IMR-90 (cell line): ENCODE results near the gene TMTC1. TPM values are rescaled to one million over a fixed set of nuclear protein-coding genes. Genes with fewer than 3 reads are reported as not detected.

ENCODE experiments used
- ATAC-seq: fragments of 200-7000 bp; cut with Tn5 transposase; 2 replicates; pipeline ENCODE4 v1.9.1; 2020; ENCODE audit warnings: low read depth, mild to moderate bottlenecking, moderate library complexity
- BruUV-seq: library from RNA; stranded (reverse); fragments of 400-500 nt; replicated peaks from 2 replicates; lab custom pipeline; 2021; lab: Mats Ljungman, UMichigan
- CTCF ChIA-PET: fragments of 300-600 bp; formaldehyde crosslinking; extraction: SDS; loops from one replicate; lab custom pipeline; 2021; ENCODE audit warnings: antibody characterized with exemption; lab: Yijun Ruan, JAX
- POLR2A ChIA-PET: fragments of 300-600 bp; sonication (Branson Sonifier 250); formaldehyde crosslinking; loops from one replicate; lab custom pipeline; 2022; ENCODE audit warnings: antibody characterized with exemption; ENCODE audit not compliant: unreplicated experiment; lab: Charles Lee
- DNase-seq: peaks from one replicate; pipeline ENCODE4 v3.0.0; 2013
- H2AFZ ChIP-seq: replicated peaks from 2 replicates; pipeline ENCODE3; 2013; ENCODE audit warnings: low read length, mild to moderate bottlenecking; ENCODE audit not compliant: poor library complexity
- H2AK5ac ChIP-seq: 2 replicates; pipeline ENCODE4 v1.6.1; 2013; ENCODE audit warnings: low read depth, low read length, inconsistent platforms
- H2AK9ac ChIP-seq: replicated peaks from 2 replicates; pipeline ENCODE3; 2013; ENCODE audit warnings: mild to moderate bottlenecking, low read depth, low read length, moderate library complexity; ENCODE audit not compliant: poor library complexity
- H2BK120ac ChIP-seq: 2 replicates; pipeline ENCODE4 v1.6.1; 2013; ENCODE audit warnings: low read depth, low read length, inconsistent platforms
- H2BK15ac ChIP-seq: 3 replicates; pipeline ENCODE4 v1.6.1; 2013; ENCODE audit warnings: low read depth, low read length, inconsistent platforms
- H2BK20ac ChIP-seq: 2 replicates; pipeline ENCODE4 v1.6.1; 2013; ENCODE audit warnings: low read depth, mild to moderate bottlenecking, inconsistent platforms, low read length, moderate library complexity
- H2BK5ac ChIP-seq: 2 replicates; pipeline ENCODE4 v1.6.1; 2013; ENCODE audit warnings: mild to moderate bottlenecking, low read depth, low read length, inconsistent platforms; ENCODE audit not compliant: poor library complexity, severe bottlenecking
- H3K14ac ChIP-seq: replicated peaks from 2 replicates; pipeline ENCODE4 v1.6.1; 2013; ENCODE audit warnings: low read depth, low read length, inconsistent platforms
- H3K18ac ChIP-seq: 2 replicates; pipeline ENCODE4 v1.6.1; 2013; ENCODE audit warnings: low read depth, low read length, control low read depth
- H3K23ac ChIP-seq: 2 replicates; pipeline ENCODE4 v1.6.1; 2013; ENCODE audit warnings: low read depth, low read length, inconsistent platforms
- H3K27ac ChIP-seq: 2 replicates; pipeline ENCODE4 v1.5.1; 2013; ENCODE audit warnings: mild to moderate bottlenecking, control low read depth, low read length; ENCODE audit not compliant: insufficient read depth
- H3K27me3 ChIP-seq: 2 replicates; pipeline ENCODE4 v1.6.1; 2013; ENCODE audit warnings: low read length; ENCODE audit not compliant: control insufficient read depth, insufficient read depth
- H3K36me3 ChIP-seq: 2 replicates; pipeline ENCODE4 v1.6.1; 2013; ENCODE audit warnings: low read length, mixed read lengths; ENCODE audit not compliant: control insufficient read depth, insufficient read depth
- H3K4ac ChIP-seq: 2 replicates; pipeline ENCODE4 v1.6.1; 2013; ENCODE audit warnings: low read depth, low read length, inconsistent platforms
- H3K4me1 ChIP-seq: 2 replicates; pipeline ENCODE4 v1.6.1; 2013; ENCODE audit warnings: low read length, mixed read lengths; ENCODE audit not compliant: control insufficient read depth, insufficient read depth
- H3K4me2 ChIP-seq: 2 replicates; pipeline ENCODE4 v1.6.1; 2013; ENCODE audit warnings: low read depth, mild to moderate bottlenecking, control low read depth, low read length, moderate library complexity
- H3K4me3 ChIP-seq: 2 replicates; pipeline ENCODE4 v1.5.1; 2013; ENCODE audit warnings: low read depth, mild to moderate bottlenecking, control low read depth, low read length, moderate library complexity; ENCODE audit not compliant: insufficient read depth
- H3K56ac ChIP-seq: 2 replicates; pipeline ENCODE4 v1.6.1; 2013; ENCODE audit warnings: low read length, inconsistent platforms; ENCODE audit not compliant: insufficient read depth; ENCODE audit errors: extremely low read depth
- H3K79me1 ChIP-seq, 2 experiments: 2 replicates each; pipeline ENCODE4 v1.6.1; 2013; ENCODE audit warnings: low read length in 2 of 2, inconsistent platforms in 1 of 2, low read depth in 1 of 2
- H3K9ac ChIP-seq: 2 replicates; pipeline ENCODE4 v1.6.1; 2013; ENCODE audit warnings: low read depth, low read length, control low read depth
- H3K9me1 ChIP-seq: 2 replicates; pipeline ENCODE4 v1.6.1; 2013; ENCODE audit warnings: low read length, inconsistent platforms; ENCODE audit not compliant: insufficient read depth
- H3K9me3 ChIP-seq: 2 replicates; pipeline ENCODE4 v1.6.1; 2013; ENCODE audit warnings: low read length; ENCODE audit not compliant: control insufficient read depth, insufficient read depth
- H4K20me1 ChIP-seq: 2 replicates; pipeline ENCODE4 v1.6.1; 2013; ENCODE audit warnings: low read length, inconsistent platforms; ENCODE audit not compliant: insufficient read depth
- H4K5ac ChIP-seq: 2 replicates; pipeline ENCODE4 v1.6.1; 2013; ENCODE audit warnings: mild to moderate bottlenecking, low read depth, low read length, control low read depth
- H4K8ac ChIP-seq, 2 experiments: 2 replicates each; pipeline ENCODE4 v1.6.1; 2013; ENCODE audit warnings: low read depth in 2 of 2, low read length in 2 of 2, control low read depth in 1 of 2, inconsistent platforms in 1 of 2
- H4K91ac ChIP-seq: 2 replicates; pipeline ENCODE4 v1.6.1; 2013; ENCODE audit warnings: low read depth, low read length, inconsistent platforms; ENCODE audit not compliant: insufficient read depth
- CHD1 ChIP-seq: IDR thresholded peaks from 2 replicates; pipeline ENCODE4 v1.6.1; 2012; ENCODE audit warnings: low read depth, low read length, improper control_type of control experiment
- FOS ChIP-seq: fragments of 150-350 bp; IDR thresholded peaks from 2 replicates; pipeline ENCODE4 v1.6.1; 2016; ENCODE audit warnings: low read depth, low read length
- MAFK ChIP-seq: IDR thresholded peaks from 2 replicates; pipeline ENCODE4 v1.6.1; 2012; ENCODE audit warnings: low read depth, low read length, improper control_type of control experiment
- MAZ ChIP-seq: IDR thresholded peaks from 2 replicates; pipeline ENCODE4 v1.6.1; 2012; ENCODE audit warnings: low read depth, mild to moderate bottlenecking, low read length, improper control_type of control experiment, moderate library complexity, borderline replicate concordance
- POLR2A ChIP-seq: IDR thresholded peaks from 2 replicates; pipeline ENCODE4 v1.6.1; 2012; ENCODE audit warnings: mild to moderate bottlenecking, low read depth, low read length
- RAD21 ChIP-seq: IDR thresholded peaks from 2 replicates; pipeline ENCODE4 v1.6.1; 2012; ENCODE audit warnings: low read length, improper control_type of control experiment
- RCOR1 ChIP-seq: IDR thresholded peaks from 2 replicates; pipeline ENCODE4 v1.6.1; 2012; ENCODE audit warnings: mild to moderate bottlenecking, low read length, improper control_type of control experiment; ENCODE audit not compliant: insufficient replicate concordance
- RFX5 ChIP-seq: IDR thresholded peaks from 2 replicates; pipeline ENCODE4 v1.8.0; 2012; ENCODE audit warnings: low read depth, mild to moderate bottlenecking, low read length, moderate library complexity
- SMC3 ChIP-seq: fragments of 150-350 bp; IDR thresholded peaks from 2 replicates; pipeline ENCODE4 v1.6.1; 2016; ENCODE audit warnings: low read depth, mild to moderate bottlenecking, antibody characterized with exemption, low read length, moderate library complexity
- USF2 ChIP-seq: fragments of 150-350 bp; IDR thresholded peaks from 2 replicates; pipeline ENCODE4 v1.6.1; 2017; ENCODE audit warnings: mild to moderate bottlenecking, antibody characterized with exemption, low read length, low read depth
- WGBS, 2 experiments: methylation state at CpG; one replicate each; pipeline versions ENCODE4 v1.1.5 to v1.1.7; 2013; ENCODE audit warnings: missing lambda C conversion rate in 2 of 2; ENCODE audit not compliant: insufficient read length in 1 of 2; ENCODE audit errors: extremely low coverage in 2 of 2; 5-methylcytosine and 5-hydroxymethylcytosine counted together
- dilution Hi-C: fragments of 300-500 bp; cut with HindIII; formaldehyde crosslinking; loops from one replicate; pipeline ENCODE4 v1.14.3; 2018; ENCODE audit warnings: low sequenced_read_pairs; ENCODE audit not compliant: unreplicated experiment
- in situ Hi-C: fragments of 300-500 bp; cut with MboI; formaldehyde crosslinking; loops from 3 replicates; pipeline ENCODE4 v1.14.3; 2019; ENCODE audit warnings: low sequenced_read_pairs, inconsistent platforms, mixed read lengths
- intact Hi-C: fragments of 100-400 bp; cut with micrococcal nuclease; formaldehyde crosslinking; loops from 2 replicates; pipeline ENCODE4 v1.10.0; 2022
- polyA plus RNA-seq, 3 experiments: library from polyadenylated mRNA; depleted of rRNA; stranded (reverse); fragments of >200 nt; gene quantifications; 2 replicates each; pipeline ENCODE4 v1.2.3, GENCODE V29; 2012; ENCODE audit warnings: low replicate concordance in 1 of 3
- total RNA-seq: library from RNA; depleted of rRNA; stranded (reverse); fragments of >200 nt; gene quantifications from 2 replicates; pipeline ENCODE4 v1.2.3, GENCODE V29; 2012

The TMTC1 gene
- total and polyA plus RNA-seq, 2 of the 4 experiments (the other 2 are of a cell fraction) = 12.5 to 36.4 TPM

GRCh38 chr12:29578731-29579130, 205.0 kb downstream of the TMTC1 start:
- Histone ChIP-seq H3K36me3 (peaks cover 9% of the 10 kb centered on the region), H3K18ac (peak overlapping the region; percentile 59), H3K4me1 (peaks cover 16% of the 10 kb centered on the region), H3K9me3 (no peaks in the 10 kb centered on the region), H4K8ac (peak overlapping the region in 1 of 2 experiments; percentile 59; a peak in 2 of 4 replicates), H2BK20ac (peak overlapping the region; percentile 82), H2BK15ac (peak overlapping the region; percentile 77; the same call in 2 of the 3 replicates), H3K4me3 (no peak overlapping the region), H3K9me1 (peaks cover 12% of the 10 kb centered on the region), H3K4me2 (no peak overlapping the region), H2BK120ac (peak overlapping the region; percentile 62), H2AK5ac (peak overlapping the region; percentile 81; the same call in 1 of the 2 replicates), H3K9ac (no peak overlapping the region), H4K5ac (peak overlapping the region; percentile 54; the same call in 1 of the 2 replicates), H2BK5ac (peak overlapping the region; percentile 20), H3K56ac (no peak overlapping the region), H4K91ac (0 out of 2 replicates have a peak overlapping the region, but pooled peaks have one; percentile 14), H2AFZ (no peak overlapping the region), H3K27me3 (no peaks in the 10 kb centered on the region), H3K79me1 (peaks cover 3 to 17% of the 10 kb centered on the region in 2 experiments; a peak in 2 of 4 replicates), H2AK9ac (no peak overlapping the region), H4K20me1 (no peaks in the 10 kb centered on the region), H3K27ac (no peak overlapping the region; the same call in 1 of the 2 replicates), H3K4ac (peak overlapping the region; percentile 37; the same call in 1 of the 2 replicates), H3K14ac (peak overlapping the region; percentile 78), H3K23ac (peak overlapping the region; percentile 59; the same call in 1 of the 2 replicates)
- TF ChIP-seq MAFK (no peak), POLR2A (no peak), CHD1 (no peak), RFX5 (no peak), FOS (no peak), USF2 (no peak), RAD21 (no peak), MAZ (no peak), RCOR1 (no peak), SMC3 (no peak)
- intact Hi-C loops = no loop called here
- WGBS, 2 experiments = 100% methylated on average over 1 of the region's 3 CpGs; no CpG with 5 or more reads in 1 of the 2 experiments
- dilution Hi-C loops = no loop called here
- ATAC-seq = peak; percentile 19
- DNase-seq = peak; percentile 51
- CTCF ChIA-PET = no interaction called here
- POLR2A ChIA-PET = no interaction called here
- no TSS peak for BruUV-seq
- in situ Hi-C loops = no loop called here
